Activated naive CD4-positive, alpha-beta T cell treated with anti-CD3 and anti-CD28 coated beads, Interleukin-2, amount 10 ng/mL, durations not matched to agents 7 days and 5 days (primary cell): Measurements from ENCODE around the gene C2orf42.
"Not testable (repeated sequence)": the region's sequence is repeated elsewhere in the genome, so short reads cannot be mapped to it uniquely, and the experiment has no call there.

ENCODE experiments used
- CTCF ChIA-PET: fragments of 350-600 bp; sonication (Branson Sonifier 250); formaldehyde crosslinking; loops from one replicate; lab custom pipeline; 2021; ENCODE audit warnings: antibody characterized with exemption; lab: Charles Lee
- DNase-seq: peaks from one replicate; pipeline ENCODE4 v3.0.0-alpha.2; 2020
- H3K27ac Mint-ChIP-seq: one replicate; pipeline ENCODE4 v1.8.0; 2021; ENCODE audit warnings: mild to moderate bottlenecking, moderate library complexity, mixed read lengths
- H3K27me3 Mint-ChIP-seq: one replicate; pipeline ENCODE4 v1.8.0; 2021; ENCODE audit warnings: mild to moderate bottlenecking, mixed read lengths
- H3K36me3 Mint-ChIP-seq: one replicate; pipeline ENCODE4 v1.8.0; 2021; ENCODE audit warnings: mixed read lengths
- H3K4me1 Mint-ChIP-seq: one replicate; pipeline ENCODE4 v1.8.0; 2021; ENCODE audit warnings: mixed read lengths
- H3K4me3 Mint-ChIP-seq: one replicate; pipeline ENCODE4 v1.8.0; 2021; ENCODE audit warnings: mild to moderate bottlenecking, moderate library complexity, mixed read lengths
- H3K9me3 Mint-ChIP-seq: one replicate; pipeline ENCODE4 v1.8.0; 2021; ENCODE audit warnings: mixed read lengths

Gene C2orf42

GRCh38 chr2:70199320-70199864, 8.6 kb upstream of the C2orf42 start:
- CTCF ChIA-PET: no interaction called here
- no peaks in the 10 kb centered on the region for H3K36me3 Mint-ChIP-seq

GRCh38 chr2:70192516-70192915, 1.7 kb upstream of the C2orf42 start:
- CTCF ChIA-PET: no interaction called here

More at GRCh38 chr2:70199320-70199864, 8.6 kb upstream of the C2orf42 start:
- Mint-ChIP-seq H3K27ac (no peak overlapping the region), H3K4me3 (no peak overlapping the region), H3K4me1 (no peaks in the 10 kb centered on the region), H3K9me3 (no peaks in the 10 kb centered on the region), H3K27me3 (peaks cover 7% of the 10 kb centered on the region)
- DNase-seq: no peak

GRCh38 chr2:70191244-70191735, 471 bp upstream of the C2orf42 start:
- Mint-ChIP-seq H3K9me3 (no peaks in the 10 kb centered on the region), H3K4me3 (peak overlapping the region; percentile 87), H3K27ac (peak overlapping the region; percentile 96), H3K36me3 (peaks cover 4% of the 10 kb centered on the region), H3K27me3 (peaks cover 7% of the 10 kb centered on the region), H3K4me1 (peaks cover 21% of the 10 kb centered on the region)
- no peak for DNase-seq
- CTCF ChIA-PET: interaction anchor here (0.7 to 1.6 kb wide), 6 partner anchors 48 to 466 kb away, joined by 3 to 5 read pairs (median 4); no protein-coding TSS in a partner anchor

More at GRCh38 chr2:70192516-70192915, 1.7 kb upstream of the C2orf42 start:
- Mint-ChIP-seq H3K27me3 (peaks cover 7% of the 10 kb centered on the region), H3K27ac (no peak overlapping the region), H3K9me3 (no peaks in the 10 kb centered on the region), H3K4me3 (no peak overlapping the region), H3K36me3 (peaks cover 4% of the 10 kb centered on the region), H3K4me1 (peaks cover 21% of the 10 kb centered on the region)
- no peak for DNase-seq

- Mint-ChIP-seq H3K27ac (peak overlapping the region; percentile 2), H3K4me3 (peak overlapping the region; percentile 26), H3K4me1 (peaks cover 21% of the 10 kb centered on the region), H3K9me3 (no peaks in the 10 kb centered on the region), H3K27me3 (no peaks in the 10 kb centered on the region), H3K36me3 (peaks cover 4% of the 10 kb centered on the region)
- no peak for DNase-seq
- CTCF ChIA-PET: no interaction called here
Observed at GRCh38 chr2:70188460-70188859, 2.4 kb downstream of the C2orf42 start.

GRCh38 chr2:70187170-70187569, 3.6 kb downstream of the C2orf42 start:
- DNase-seq, H3K4me3 Mint-ChIP-seq, H3K27me3 Mint-ChIP-seq, H3K27ac Mint-ChIP-seq, H3K9me3 Mint-ChIP-seq: not testable (repeated sequence)
- CTCF ChIA-PET: interaction anchor here (0.6 kb wide), 1 partner anchor 21 kb away, joined by 3 read pairs; no protein-coding TSS in a partner anchor
- Mint-ChIP-seq H3K36me3 (peaks cover 10% of the 10 kb centered on the region), H3K4me1 (peaks cover 21% of the 10 kb centered on the region)

GRCh38 chr2:70182689-70183088, 8.1 kb downstream of the C2orf42 start:
- Mint-ChIP-seq H3K36me3 (peaks cover 23% of the 10 kb centered on the region), H3K27ac (no peak overlapping the region), H3K27me3 (no peaks in the 10 kb centered on the region), H3K9me3 (no peaks in the 10 kb centered on the region), H3K4me1 (peaks cover 3% of the 10 kb centered on the region), H3K4me3 (no peak overlapping the region)
- CTCF ChIA-PET: no interaction called here
- no peak for DNase-seq

- Mint-ChIP-seq H3K27me3 (no peaks in the 10 kb centered on the region), H3K36me3 (peaks cover 23% of the 10 kb centered on the region), H3K4me3 (no peak overlapping the region), H3K4me1 (peaks cover 3% of the 10 kb centered on the region), H3K9me3 (no peaks in the 10 kb centered on the region), H3K27ac (no peak overlapping the region)
- no peak for DNase-seq
- CTCF ChIA-PET: no interaction called here
Observed at GRCh38 chr2:70181363-70181956, 9.4 kb downstream of the C2orf42 start.

GRCh38 chr2:70173520-70173919, 17.3 kb downstream of the C2orf42 start:
- no peak for DNase-seq
- Mint-ChIP-seq H3K9me3 (no peaks in the 10 kb centered on the region), H3K27me3 (no peaks in the 10 kb centered on the region), H3K27ac (no peak overlapping the region), H3K4me3 (no peak overlapping the region), H3K36me3 (peaks cover 22% of the 10 kb centered on the region), H3K4me1 (no peaks in the 10 kb centered on the region)
- CTCF ChIA-PET: interaction anchor here (1.0 kb wide), 1 partner anchor 260 kb away, joined by 3 read pairs; no protein-coding TSS in a partner anchor

- H3K4me1 Mint-ChIP-seq, DNase-seq, H3K27me3 Mint-ChIP-seq, CTCF ChIA-PET, H3K27ac Mint-ChIP-seq, H3K9me3 Mint-ChIP-seq, H3K4me3 Mint-ChIP-seq: not testable (repeated sequence)
- H3K36me3 Mint-ChIP-seq: peaks cover 27% of the 10 kb centered on the region
Observed at GRCh38 chr2:70169654-70170245, 21.1 kb downstream of the C2orf42 start.

GRCh38 chr2:70161069-70161534, 29.7 kb downstream of the C2orf42 start:
- peaks cover 19% of the 10 kb centered on the region for H3K36me3 Mint-ChIP-seq
- no peak overlapping the region for H3K27ac Mint-ChIP-seq
- no peaks in the 10 kb centered on the region for H3K27me3 Mint-ChIP-seq
- no peaks in the 10 kb centered on the region for H3K9me3 Mint-ChIP-seq
- no peak overlapping the region for H3K4me3 Mint-ChIP-seq
- peaks cover 6% of the 10 kb centered on the region for H3K4me1 Mint-ChIP-seq
- no peak for DNase-seq
- CTCF ChIA-PET: interaction anchor here (0.7 kb wide), 1 partner anchor 23 kb away, joined by 3 read pairs; no protein-coding TSS in a partner anchor

GRCh38 chr2:70160545-70160944, 30.3 kb downstream of the C2orf42 start:
- no peaks in the 10 kb centered on the region for H3K27me3 Mint-ChIP-seq
- CTCF ChIA-PET: interaction anchor here (0.7 kb wide), 1 partner anchor 23 kb away, joined by 3 read pairs; no protein-coding TSS in a partner anchor
- DNase-seq: no peak
- no peak overlapping the region for H3K27ac Mint-ChIP-seq
- H3K36me3 Mint-ChIP-seq: peaks cover 20% of the 10 kb centered on the region
- peaks cover 6% of the 10 kb centered on the region for H3K4me1 Mint-ChIP-seq
- H3K4me3 Mint-ChIP-seq: no peak overlapping the region
- no peaks in the 10 kb centered on the region for H3K9me3 Mint-ChIP-seq

GRCh38 chr2:70149130-70149686, 41.6 kb downstream of the C2orf42 start:
- peaks cover 34% of the 10 kb centered on the region for H3K36me3 Mint-ChIP-seq
- H3K27ac Mint-ChIP-seq: peak overlapping the region; percentile 42
- DNase-seq, H3K27me3 Mint-ChIP-seq, H3K4me3 Mint-ChIP-seq, CTCF ChIA-PET, H3K9me3 Mint-ChIP-seq: not testable (repeated sequence)
- H3K4me1 Mint-ChIP-seq: peaks cover 36% of the 10 kb centered on the region

GRCh38 chr2:70148211-70148760, 42.5 kb downstream of the C2orf42 start:
- CTCF ChIA-PET: interaction anchor here (1.4 kb wide), 1 partner anchor 79 kb away, joined by 3 read pairs; no protein-coding TSS in a partner anchor
- not testable (repeated sequence) for H3K4me3 Mint-ChIP-seq, DNase-seq, H3K27ac Mint-ChIP-seq, H3K27me3 Mint-ChIP-seq, H3K9me3 Mint-ChIP-seq
- Mint-ChIP-seq H3K36me3 (peaks cover 30% of the 10 kb centered on the region), H3K4me1 (peaks cover 44% of the 10 kb centered on the region)
